Naive B cell (primary cell): ENCODE measurements around the gene PADI1. TPM values are rescaled to one million over a fixed set of nuclear protein-coding genes. Genes with fewer than 3 reads are reported as not detected.

Experiments used
- ATAC-seq, 2 donors: fragments of 150-1000 bp; cut with Tn5 transposase; 2 replicates each; pipeline ENCODE4 v1.10.0; 2021; ENCODE audit warnings: low read depth in 2 of 2, mild to moderate bottlenecking in 2 of 2, moderate library complexity in 2 of 2
- DNase-seq: peaks from one replicate; pipeline ENCODE4 v3.0.0; 2022
- H3K27ac Mint-ChIP-seq, 6 donors: one replicate each; pipeline ENCODE4 v1.8.0; 2020 to 2022; ENCODE audit warnings: mild to moderate bottlenecking in 6 of 6, mixed read lengths in 6 of 6, moderate library complexity in 5 of 6, inconsistent platforms in 2 of 6
- H3K27me3 Mint-ChIP-seq, 3 donors: one replicate each; pipeline ENCODE4 v1.8.0; 2021 to 2022; ENCODE audit warnings: mixed read lengths in 3 of 3, mild to moderate bottlenecking in 1 of 3
- H3K36me3 Mint-ChIP-seq, 2 donors: one replicate each; pipeline ENCODE4 v1.8.0; 2020 to 2022; ENCODE audit warnings: mixed read lengths in 2 of 2, inconsistent platforms in 1 of 2, mild to moderate bottlenecking in 1 of 2
- H3K4me1 Mint-ChIP-seq, 3 donors: one replicate each; pipeline ENCODE4 v1.8.0; 2020 to 2022; ENCODE audit warnings: mixed read lengths in 3 of 3, inconsistent platforms in 1 of 3, mild to moderate bottlenecking in 1 of 3, moderate library complexity in 1 of 3
- H3K4me3 Mint-ChIP-seq, 8 donors: one replicate each; pipeline ENCODE4 v1.8.0; 2020 to 2022; ENCODE audit warnings: mild to moderate bottlenecking in 8 of 8, mixed read lengths in 8 of 8, moderate library complexity in 8 of 8, inconsistent platforms in 2 of 8
- H3K9me3 Mint-ChIP-seq, 7 donors: one replicate each; pipeline ENCODE4 v1.8.0; 2020 to 2022; ENCODE audit warnings: mixed read lengths in 7 of 7, mild to moderate bottlenecking in 5 of 7, inconsistent platforms in 2 of 7, moderate library complexity in 1 of 7
- polyA plus RNA-seq, 6 donors: library from polyadenylated mRNA; unstranded; fragments of 300-500 nt; fragmentation: Illumina TruSeq; gene quantifications; one replicate each; pipeline ENCODE4 v1.2.3, GENCODE V29; 2021; ENCODE audit warnings: low read depth in 6 of 6

The PADI1 gene
- not detected for polyA plus RNA-seq

- Mint-ChIP-seq H3K27ac (peak within 1 kb of the TSS in 4 of 6 donors; percentile 21 to 79 (median 71)), H3K36me3 (no peaks in the 10 kb centered on the region), H3K27me3 (peaks cover 8 to 27% (median 19%) of the 10 kb centered on the region in 3 donors), H3K4me1 (peaks cover 29 to 37% (median 31%) of the 10 kb centered on the region in 3 donors), H3K9me3 (no peaks in the 10 kb centered on the region), H3K4me3 (peak within 1 kb of the TSS in 1 of 8 donors; percentile 36)
- ATAC-seq = no peak
- no peak for DNase-seq
Measured at GRCh38 chr1:17204546-17205440, at the start of gene PADI1. PADI1 (plus strand) TSS chr1:17205128; CDS start chr1:17205218, 90 bp downstream.

- H3K4me3 Mint-ChIP-seq = no peak overlapping the region
- DNase-seq (no peak), ATAC-seq (no peak)
- H3K36me3 Mint-ChIP-seq = peaks cover 37 to 38% of the 10 kb centered on the region in 2 donors
- H3K27ac Mint-ChIP-seq = no peak overlapping the region
- H3K27me3 Mint-ChIP-seq = peaks cover 27 to 32% (median 29%) of the 10 kb centered on the region in 3 donors
- no peaks in the 10 kb centered on the region for H3K4me1 Mint-ChIP-seq
- H3K9me3 Mint-ChIP-seq = peaks cover 21 to 72% (median 56%) of the 10 kb centered on the region in 7 donors
Measured at GRCh38 chr1:17155257-17155920, 49.5 kb upstream of the PADI1 start.

- Mint-ChIP-seq H3K27me3 (peaks cover 23 to 30% (median 25%) of the 10 kb centered on the region in 3 donors), H3K36me3 (peaks cover 36% of the 10 kb centered on the region in 2 donors), H3K4me3 (no peak overlapping the region), H3K4me1 (peaks cover 0 to 2% (median 0%) of the 10 kb centered on the region in 3 donors), H3K27ac (peak overlapping the region in 1 of 6 donors; percentile 22), H3K9me3 (peaks cover 21 to 68% (median 53%) of the 10 kb centered on the region in 7 donors)
- DNase-seq = no peak
- ATAC-seq = no peak
Measured at GRCh38 chr1:17156108-17156507, 48.8 kb upstream of the PADI1 start.

GRCh38 chr1:17158961-17159360 is 46.0 kb upstream of the PADI1 start:
- ATAC-seq (no peak), DNase-seq (no peak)
- no peak overlapping the region for H3K27ac Mint-ChIP-seq
- peaks cover 21 to 24% of the 10 kb centered on the region in 2 donors for H3K36me3 Mint-ChIP-seq
- peaks cover 8 to 20% (median 14%) of the 10 kb centered on the region in 3 donors for H3K27me3 Mint-ChIP-seq
- peaks cover 15 to 41% (median 35%) of the 10 kb centered on the region in 7 donors for H3K9me3 Mint-ChIP-seq
- no peak overlapping the region for H3K4me3 Mint-ChIP-seq
- peaks cover 0 to 5% (median 0%) of the 10 kb centered on the region in 3 donors for H3K4me1 Mint-ChIP-seq

GRCh38 chr1:17161137-17161740 is 43.7 kb upstream of the PADI1 start:
- Mint-ChIP-seq H3K27me3 (peaks cover 7 to 18% (median 14%) of the 10 kb centered on the region in 3 donors), H3K4me3 (no peak overlapping the region), H3K9me3 (peaks cover 6 to 19% (median 13%) of the 10 kb centered on the region in 7 donors), H3K27ac (peak overlapping the region in 1 of 6 donors; percentile 27), H3K36me3 (peaks cover 7 to 9% of the 10 kb centered on the region in 2 donors), H3K4me1 (peaks cover 0 to 5% (median 0%) of the 10 kb centered on the region in 3 donors)
- ATAC-seq (no peak), DNase-seq (no peak)

GRCh38 chr1:17161926-17162800 is 42.8 kb upstream of the PADI1 start:
- H3K27me3 Mint-ChIP-seq = peaks cover 0 to 27% (median 9%) of the 10 kb centered on the region in 3 donors
- H3K4me3 Mint-ChIP-seq = no peak overlapping the region
- peaks cover 2 to 12% (median 8%) of the 10 kb centered on the region in 7 donors for H3K9me3 Mint-ChIP-seq
- DNase-seq (no peak), ATAC-seq (no peak)
- peaks cover 0 to 5% (median 0%) of the 10 kb centered on the region in 3 donors for H3K4me1 Mint-ChIP-seq
- peak overlapping the region in 1 of 6 donors; percentile 20 for H3K27ac Mint-ChIP-seq
- H3K36me3 Mint-ChIP-seq = peaks cover 0 to 4% of the 10 kb centered on the region in 2 donors

GRCh38 chr1:17162941-17163340 is 42.0 kb upstream of the PADI1 start:
- no peak overlapping the region for H3K4me3 Mint-ChIP-seq
- H3K27ac Mint-ChIP-seq = no peak overlapping the region
- DNase-seq (no peak), ATAC-seq (no peak)
- H3K4me1 Mint-ChIP-seq = peaks cover 0 to 5% (median 0%) of the 10 kb centered on the region in 3 donors
- peaks cover 0 to 8% (median 2%) of the 10 kb centered on the region in 7 donors for H3K9me3 Mint-ChIP-seq
- peaks cover 0 to 34% (median 9%) of the 10 kb centered on the region in 3 donors for H3K27me3 Mint-ChIP-seq
- H3K36me3 Mint-ChIP-seq = peaks cover 0 to 4% of the 10 kb centered on the region in 2 donors

- ATAC-seq (no peak), DNase-seq (no peak)
- peaks cover 0 to 8% (median 2%) of the 10 kb centered on the region in 7 donors for H3K9me3 Mint-ChIP-seq
Measured at GRCh38 chr1:17163371-17163770, 41.6 kb upstream of the PADI1 start.

GRCh38 chr1:17163789-17164666 is 40.9 kb upstream of the PADI1 start:
- no peak for ATAC-seq

More at GRCh38 chr1:17163371-17163770, 41.6 kb upstream of the PADI1 start:
- H3K4me3 Mint-ChIP-seq = no peak overlapping the region
- peaks cover 0 to 34% (median 9%) of the 10 kb centered on the region in 3 donors for H3K27me3 Mint-ChIP-seq
- no peak overlapping the region for H3K27ac Mint-ChIP-seq
- H3K4me1 Mint-ChIP-seq = peaks cover 0 to 5% (median 0%) of the 10 kb centered on the region in 3 donors
- peaks cover 0 to 4% of the 10 kb centered on the region in 2 donors for H3K36me3 Mint-ChIP-seq

GRCh38 chr1:17165823-17166222 is 39.1 kb upstream of the PADI1 start:
- DNase-seq (no peak), ATAC-seq (no peak)
- Mint-ChIP-seq H3K9me3 (peaks cover 0 to 5% (median 2%) of the 10 kb centered on the region in 7 donors), H3K4me3 (no peak overlapping the region), H3K36me3 (peaks cover 0 to 4% of the 10 kb centered on the region in 2 donors), H3K27me3 (peaks cover 0 to 34% (median 11%) of the 10 kb centered on the region in 3 donors), H3K27ac (no peak overlapping the region), H3K4me1 (peaks cover 0 to 5% (median 0%) of the 10 kb centered on the region in 3 donors)

More at GRCh38 chr1:17163789-17164666, 40.9 kb upstream of the PADI1 start:
- Mint-ChIP-seq H3K27ac (no peak overlapping the region), H3K4me3 (no peak overlapping the region), H3K9me3 (peaks cover 0 to 6% (median 2%) of the 10 kb centered on the region in 7 donors), H3K27me3 (peaks cover 0 to 34% (median 7%) of the 10 kb centered on the region in 3 donors), H3K4me1 (peaks cover 0 to 5% (median 0%) of the 10 kb centered on the region in 3 donors), H3K36me3 (peaks cover 0 to 4% of the 10 kb centered on the region in 2 donors)
- DNase-seq = no peak

GRCh38 chr1:17167041-17167785 is 37.7 kb upstream of the PADI1 start:
- Mint-ChIP-seq H3K9me3 (no peaks in the 10 kb centered on the region), H3K4me3 (no peak overlapping the region), H3K27me3 (peaks cover 0 to 34% (median 11%) of the 10 kb centered on the region in 3 donors), H3K4me1 (peaks cover 0 to 2% (median 0%) of the 10 kb centered on the region in 3 donors), H3K36me3 (no peaks in the 10 kb centered on the region), H3K27ac (peak overlapping the region in 1 of 6 donors; percentile 27)
- DNase-seq = no peak
- no peak for ATAC-seq
